BLaER1 (cell line): Measurements from ENCODE around the gene TBC1D30.
A peak's percentile ranks its signal among the peaks of the same experiment; 100 is the strongest.

Source experiments
- H3K27ac ChIP-seq: shearing (Covaris generic); formaldehyde crosslinking; 2 replicates; pipeline ENCODE4 v1.8.1; 2022
- H3K27me3 ChIP-seq: shearing (Covaris generic); formaldehyde crosslinking; 2 replicates; pipeline ENCODE4 v1.8.1; 2022
- H3K36me3 ChIP-seq: shearing (Covaris generic); formaldehyde crosslinking; 2 replicates; pipeline ENCODE4 v1.8.1; 2022
- H3K4me1 ChIP-seq: shearing (Covaris generic); formaldehyde crosslinking; 2 replicates; pipeline ENCODE4 v1.8.1; 2022
- H3K4me2 ChIP-seq: shearing (Covaris generic); formaldehyde crosslinking; 2 replicates; pipeline ENCODE4 v1.8.1; 2022
- H3K4me3 ChIP-seq: shearing (Covaris generic); formaldehyde crosslinking; 2 replicates; pipeline ENCODE4 v1.8.1; 2022
- H3K9ac ChIP-seq: shearing (Covaris generic); formaldehyde crosslinking; 2 replicates; pipeline ENCODE4 v1.8.1; 2022
- H3K9me3 ChIP-seq: shearing (Covaris generic); formaldehyde crosslinking; 2 replicates; pipeline ENCODE4 v1.8.1; 2022
- H4K20me1 ChIP-seq: shearing (Covaris generic); formaldehyde crosslinking; 2 replicates; pipeline ENCODE4 v1.8.1; 2022
- Cebpa-rat ChIP-seq: shearing (Covaris generic); IDR thresholded peaks from 2 replicates; pipeline ENCODE4 v1.8.1; 2022

TBC1D30 gene

GRCh38 chr12:64806173-64806572 is 18.3 kb upstream of the TBC1D30 start:
- peaks cover 15% of the 10 kb centered on the region for H3K4me1 ChIP-seq
- H3K9ac ChIP-seq: no peak overlapping the region
- no peak for TF ChIP-seq Cebpa-rat
- no peaks in the 10 kb centered on the region for H4K20me1 ChIP-seq
- H3K27me3 ChIP-seq: no peaks in the 10 kb centered on the region
- no peak overlapping the region for H3K4me2 ChIP-seq
- no peak overlapping the region for H3K4me3 ChIP-seq
- peaks cover 4% of the 10 kb centered on the region; the same call in 1 of the 2 replicates for H3K9me3 ChIP-seq
- no peaks in the 10 kb centered on the region for H3K36me3 ChIP-seq
- no peak overlapping the region for H3K27ac ChIP-seq

- H3K9ac ChIP-seq: no peak overlapping the region
- H3K27me3 ChIP-seq: no peaks in the 10 kb centered on the region
- H3K4me3 ChIP-seq: no peak overlapping the region
- H3K9me3 ChIP-seq: peaks cover 4% of the 10 kb centered on the region; the same call in 1 of the 2 replicates
- no peaks in the 10 kb centered on the region for H3K36me3 ChIP-seq
- H4K20me1 ChIP-seq: no peaks in the 10 kb centered on the region
- H3K27ac ChIP-seq: no peak overlapping the region
- TF ChIP-seq Cebpa-rat: no peak
- peaks cover 15% of the 10 kb centered on the region for H3K4me1 ChIP-seq
- peak overlapping the region; percentile 52; the same call in 1 of the 2 replicates for H3K4me2 ChIP-seq
Observed at GRCh38 chr12:64806593-64807460, 17.6 kb upstream of the TBC1D30 start.

GRCh38 chr12:64808110-64808509 is 16.3 kb upstream of the TBC1D30 start:
- no peak for TF ChIP-seq Cebpa-rat
- Histone ChIP-seq H3K36me3 (no peaks in the 10 kb centered on the region), H4K20me1 (no peaks in the 10 kb centered on the region), H3K4me1 (peaks cover 15% of the 10 kb centered on the region), H3K9ac (no peak overlapping the region), H3K4me3 (no peak overlapping the region), H3K4me2 (peak overlapping the region; percentile 52), H3K9me3 (peaks cover 4% of the 10 kb centered on the region; the same call in 1 of the 2 replicates), H3K27ac (no peak overlapping the region), H3K27me3 (no peaks in the 10 kb centered on the region)

GRCh38 chr12:64810831-64811230 is 13.6 kb upstream of the TBC1D30 start:
- Histone ChIP-seq H3K4me3 (no peak overlapping the region), H3K36me3 (no peaks in the 10 kb centered on the region), H3K27me3 (no peaks in the 10 kb centered on the region), H3K4me2 (no peak overlapping the region), H3K9ac (no peak overlapping the region), H3K4me1 (peaks cover 15% of the 10 kb centered on the region), H4K20me1 (no peaks in the 10 kb centered on the region), H3K27ac (no peak overlapping the region), H3K9me3 (peaks cover 4% of the 10 kb centered on the region; the same call in 1 of the 2 replicates)
- TF ChIP-seq Cebpa-rat: no peak

- Histone ChIP-seq H3K9ac (no peak overlapping the region), H3K4me2 (no peak overlapping the region), H3K4me3 (no peak overlapping the region), H3K36me3 (no peaks in the 10 kb centered on the region), H3K27ac (no peak overlapping the region), H3K4me1 (peaks cover 15% of the 10 kb centered on the region; the same call in 1 of the 2 replicates), H4K20me1 (no peaks in the 10 kb centered on the region), H3K27me3 (no peaks in the 10 kb centered on the region), H3K9me3 (no peaks in the 10 kb centered on the region)
- TF ChIP-seq Cebpa-rat: no peak
Observed at GRCh38 chr12:64813723-64814122, 10.7 kb upstream of the TBC1D30 start.

GRCh38 chr12:64814432-64814831 is 10.0 kb upstream of the TBC1D30 start:
- TF ChIP-seq Cebpa-rat: no peak
- Histone ChIP-seq H3K36me3 (no peaks in the 10 kb centered on the region), H3K9me3 (no peaks in the 10 kb centered on the region), H3K27me3 (no peaks in the 10 kb centered on the region), H4K20me1 (no peaks in the 10 kb centered on the region), H3K9ac (no peak overlapping the region), H3K4me3 (no peak overlapping the region), H3K27ac (no peak overlapping the region), H3K4me2 (no peak overlapping the region), H3K4me1 (peaks cover 23% of the 10 kb centered on the region)

GRCh38 chr12:64819816-64820402 is 4.5 kb upstream of the TBC1D30 start:
- H3K9me3 ChIP-seq: peaks cover 33% of the 10 kb centered on the region
- H4K20me1 ChIP-seq: no peaks in the 10 kb centered on the region
- 0 out of 2 replicates have a peak, but pooled peaks cover 4% of the 10 kb centered on the region for H3K36me3 ChIP-seq
- H3K27me3 ChIP-seq: no peaks in the 10 kb centered on the region
- no peak overlapping the region for H3K4me3 ChIP-seq
- H3K27ac ChIP-seq: 0 out of 2 replicates have a peak overlapping the region, but pooled peaks have one; percentile 28
- H3K4me1 ChIP-seq: peaks cover 46% of the 10 kb centered on the region
- TF ChIP-seq Cebpa-rat: no peak
- H3K4me2 ChIP-seq: peak overlapping the region; percentile 73
- no peak overlapping the region for H3K9ac ChIP-seq

- Histone ChIP-seq H3K27me3 (no peaks in the 10 kb centered on the region), H3K4me3 (no peak overlapping the region), H3K9ac (no peak overlapping the region), H3K4me1 (peaks cover 46% of the 10 kb centered on the region), H3K36me3 (0 out of 2 replicates have a peak, but pooled peaks cover 4% of the 10 kb centered on the region), H3K4me2 (peak overlapping the region; percentile 73; the same call in 1 of the 2 replicates), H3K9me3 (peaks cover 40% of the 10 kb centered on the region), H3K27ac (no peak overlapping the region), H4K20me1 (no peaks in the 10 kb centered on the region)
- TF ChIP-seq Cebpa-rat: no peak
Observed at GRCh38 chr12:64820593-64820992, 3.9 kb upstream of the TBC1D30 start.

- no peak overlapping the region for H3K9ac ChIP-seq
Observed at GRCh38 chr12:64821116-64821630, 3.3 kb upstream of the TBC1D30 start.

GRCh38 chr12:64824130-64824499 is 332 bp upstream of the TBC1D30 start:
- no peak overlapping the region for H3K27ac ChIP-seq
- no peak for TF ChIP-seq Cebpa-rat
- peaks cover 27% of the 10 kb centered on the region for H3K4me1 ChIP-seq
- no peak overlapping the region for H3K4me2 ChIP-seq
- no peaks in the 10 kb centered on the region for H4K20me1 ChIP-seq
- peaks cover 49% of the 10 kb centered on the region for H3K9me3 ChIP-seq
- no peaks in the 10 kb centered on the region for H3K27me3 ChIP-seq
- no peak overlapping the region for H3K4me3 ChIP-seq
- H3K9ac ChIP-seq: no peak overlapping the region
- H3K36me3 ChIP-seq: 0 out of 2 replicates have a peak, but pooled peaks cover 4% of the 10 kb centered on the region

More at GRCh38 chr12:64821116-64821630, 3.3 kb upstream of the TBC1D30 start:
- Histone ChIP-seq H3K4me1 (peaks cover 46% of the 10 kb centered on the region), H3K36me3 (0 out of 2 replicates have a peak, but pooled peaks cover 4% of the 10 kb centered on the region), H3K4me3 (no peak overlapping the region), H3K27me3 (no peaks in the 10 kb centered on the region), H3K4me2 (peak overlapping the region; percentile 5; the same call in 1 of the 2 replicates), H4K20me1 (no peaks in the 10 kb centered on the region), H3K9me3 (peaks cover 46% of the 10 kb centered on the region), H3K27ac (no peak overlapping the region)
- TF ChIP-seq Cebpa-rat: no peak
